Vagina (tissue), 2 donors: ENCODE measurements around the gene CDH4. TPM values are rescaled to one million over a fixed set of nuclear protein-coding genes. Genes with fewer than 3 reads are reported as not detected.

Experiments used
- DNase-seq, 2 donors: peaks; one replicate each; pipeline ENCODE4 v3.0.0-alpha.2; 2017; ENCODE audit errors: extremely low spot score in 2 of 2
- H3K27ac ChIP-seq: fragments of 200-600 bp; sonication (generic); one replicate; pipeline ENCODE4 v1.5.1; 2019
- H3K27me3 ChIP-seq: fragments of 200-600 bp; sonication (generic); one replicate; pipeline ENCODE4 v1.5.1; 2019
- H3K36me3 ChIP-seq, 2 donors: fragments of 200-600 bp; sonication (generic); one replicate each; pipeline ENCODE4 v1.5.1; 2017 to 2019
- H3K4me1 ChIP-seq: fragments of 200-600 bp; sonication (generic); one replicate; pipeline ENCODE4 v1.5.1; 2019
- H3K4me3 ChIP-seq, 2 donors: fragments of 200-600 bp; sonication (generic); 1 replicate in 1 of 2; 2 replicates in 1 of 2; pipeline ENCODE4 v1.5.1; 2016 to 2019
- H3K9me3 ChIP-seq: fragments of 200-600 bp; sonication (generic); one replicate; pipeline ENCODE4 v1.5.1; 2019
- CTCF ChIP-seq, 3 experiments: fragments of 450-650 bp in 2 of 3; fragments of 200-600 bp in 1 of 3; sonication (generic) in 1 of 3; IDR thresholded peaks; one replicate each; pipeline ENCODE4 v1.5.1; 2017 to 2019; ENCODE audit warnings: antibody characterized with exemption in 3 of 3, mild to moderate bottlenecking in 2 of 3, moderate library complexity in 2 of 3
- POLR2A ChIP-seq, 2 donors: fragments of 450-650 bp; IDR thresholded peaks; one replicate each; pipeline ENCODE4 v1.6.1; 2017; ENCODE audit warnings: antibody characterized with exemption in 2 of 2, mild to moderate bottlenecking in 2 of 2, moderate library complexity in 2 of 2
- POLR2AphosphoS5 ChIP-seq, 2 donors: sonication (generic); formaldehyde crosslinking; IDR thresholded peaks; one replicate each; pipeline ENCODE4 v1.9.0; 2017; ENCODE audit warnings: antibody characterized with exemption in 2 of 2, mild to moderate bottlenecking in 2 of 2, low read depth in 1 of 2; ENCODE audit not compliant: insufficient read depth in 1 of 2
- intact Hi-C: fragments of 100-400 bp; cut with DNase I; formaldehyde crosslinking; loops from one replicate; pipeline ENCODE4 v1.15.1; 2023
- total RNA-seq: library from RNA; depleted of rRNA; stranded (reverse); fragments of >200 nt; gene quantifications from one replicate; pipeline ENCODE4 v1.2.3, GENCODE V29; 2016

CDH4 gene
- total RNA-seq, 1 donor from 2014 or later = 0.25 TPM

- intact Hi-C loops = no loop called here
- H3K27me3 ChIP-seq = no peaks in the 10 kb centered on the region
- DNase-seq = no peak
- H3K4me1 ChIP-seq = no peaks in the 10 kb centered on the region
- H3K27ac ChIP-seq = no peak overlapping the region
- no peak overlapping the region for H3K4me3 ChIP-seq
- H3K9me3 ChIP-seq = no peaks in the 10 kb centered on the region
- TF ChIP-seq POLR2AphosphoS5 (IDR thresholded peaks at IDR 0.05; ENCODE audit: insufficient read depth in 1 of 2, low read depth in 1 of 2) = no peak
- TF ChIP-seq CTCF (IDR thresholded peaks at IDR 0.05) = no peak
- no peak for TF ChIP-seq POLR2A (IDR thresholded peaks at IDR 0.05)
- no peaks in the 10 kb centered on the region for H3K36me3 ChIP-seq
Observed at GRCh38 chr20:61818746-61819573, 566.9 kb downstream of the CDH4 start.

GRCh38 chr20:61819574-61819846 is 567.4 kb downstream of the CDH4 start:
- TF ChIP-seq POLR2AphosphoS5 (IDR thresholded peaks at IDR 0.05; ENCODE audit: insufficient read depth in 1 of 2, low read depth in 1 of 2) = no peak
- TF ChIP-seq CTCF (IDR thresholded peaks at IDR 0.05) = no peak
- TF ChIP-seq POLR2A (IDR thresholded peaks at IDR 0.05) = no peak
- H3K9me3 ChIP-seq = no peaks in the 10 kb centered on the region
- intact Hi-C loops = no loop called here

GRCh38 chr20:61819921-61820825 is 568.1 kb downstream of the CDH4 start:
- no peaks in the 10 kb centered on the region for H3K36me3 ChIP-seq
- DNase-seq = no peak
- no peaks in the 10 kb centered on the region for H3K27me3 ChIP-seq
- H3K27ac ChIP-seq = no peak overlapping the region
- no peaks in the 10 kb centered on the region for H3K9me3 ChIP-seq
- no peak overlapping the region for H3K4me3 ChIP-seq
- TF ChIP-seq CTCF (IDR thresholded peaks at IDR 0.05) (no peak), POLR2A (IDR thresholded peaks at IDR 0.05) (no peak), POLR2AphosphoS5 (IDR thresholded peaks at IDR 0.05; ENCODE audit: insufficient read depth in 1 of 2, low read depth in 1 of 2) (no peak)
- intact Hi-C loops = no loop called here
- H3K4me1 ChIP-seq = no peaks in the 10 kb centered on the region

More at GRCh38 chr20:61819574-61819846, 567.4 kb downstream of the CDH4 start:
- no peaks in the 10 kb centered on the region for H3K36me3 ChIP-seq
- H3K4me1 ChIP-seq = no peaks in the 10 kb centered on the region
- no peak overlapping the region for H3K27ac ChIP-seq
- no peak for DNase-seq
- H3K27me3 ChIP-seq = no peaks in the 10 kb centered on the region
- H3K4me3 ChIP-seq = no peak overlapping the region

GRCh38 chr20:61821735-61822134 is 569.7 kb downstream of the CDH4 start:
- TF ChIP-seq POLR2AphosphoS5 (IDR thresholded peaks at IDR 0.05; ENCODE audit: insufficient read depth in 1 of 2, low read depth in 1 of 2) (no peak), CTCF (IDR thresholded peaks at IDR 0.05) (no peak), POLR2A (IDR thresholded peaks at IDR 0.05) (no peak)
- Histone ChIP-seq H3K36me3 (no peaks in the 10 kb centered on the region), H3K4me1 (no peaks in the 10 kb centered on the region), H3K27ac (no peak overlapping the region), H3K9me3 (no peaks in the 10 kb centered on the region), H3K4me3 (no peak overlapping the region), H3K27me3 (no peaks in the 10 kb centered on the region)
- no peak for DNase-seq
- intact Hi-C loops = no loop called here
